Liver (tissue), 9 donors: ENCODE results near the gene NLRP12. TPM values are rescaled to one million over a fixed set of nuclear protein-coding genes. Genes with fewer than 3 reads are reported as not detected.

Experiments
- DNase-seq: peaks from one replicate; pipeline ENCODE4 v3.0.0-alpha.2; 2017; ENCODE audit warnings: low spot score
- H3K27ac ChIP-seq, 2 donors: one replicate each; pipeline ENCODE4 v1.7.0; 2013; ENCODE audit warnings: inconsistent platforms in 2 of 2, low read length in 2 of 2, control low read depth in 1 of 2, low read depth in 1 of 2, mild to moderate bottlenecking in 1 of 2
- H3K27me3 ChIP-seq, 4 donors: one replicate each; pipeline versions ENCODE4 v1.6.1 to v1.7.0; 2013; ENCODE audit warnings: low read length in 3 of 4, inconsistent platforms in 1 of 4, mild to moderate bottlenecking in 1 of 4, moderate library complexity in 1 of 4; ENCODE audit not compliant: control insufficient read depth in 4 of 4, insufficient read depth in 4 of 4
- H3K36me3 ChIP-seq, 4 donors: one replicate each; pipeline versions ENCODE4 v1.6.1 to v1.7.0; 2013; ENCODE audit warnings: low read length in 3 of 4, mild to moderate bottlenecking in 3 of 4, low read depth in 1 of 4, moderate library complexity in 1 of 4; ENCODE audit not compliant: control insufficient read depth in 4 of 4, insufficient read depth in 3 of 4
- H3K4me1 ChIP-seq, 4 donors: one replicate each; pipeline versions ENCODE4 v1.6.1 to v1.7.0; 2013; ENCODE audit warnings: low read length in 3 of 4, mild to moderate bottlenecking in 3 of 4, moderate library complexity in 1 of 4; ENCODE audit not compliant: control insufficient read depth in 4 of 4, insufficient read depth in 4 of 4
- H3K4me3 ChIP-seq, 3 donors: one replicate each; pipeline versions ENCODE4 v1.6.1 to v1.7.0; 2013; ENCODE audit warnings: low read length in 3 of 3, control low read depth in 1 of 3, low read depth in 1 of 3, mild to moderate bottlenecking in 1 of 3
- H3K9ac ChIP-seq, 2 donors: one replicate each; pipeline ENCODE4 v1.7.0; 2013; ENCODE audit warnings: low read length in 2 of 2, mild to moderate bottlenecking in 2 of 2, moderate library complexity in 2 of 2, control low read depth in 1 of 2, low read depth in 1 of 2
- H3K9me3 ChIP-seq, 4 donors: one replicate each; pipeline versions ENCODE4 v1.6.1 to v1.7.0; 2013; ENCODE audit warnings: low read length in 3 of 4; ENCODE audit not compliant: control insufficient read depth in 4 of 4
- FOXA1 ChIP-seq: IDR thresholded peaks from 2 replicates; pipeline ENCODE4 v1.6.1; 2016; ENCODE audit warnings: antibody characterized with exemption
- RAD21 ChIP-seq, 2 donors: IDR thresholded peaks; 2 replicates each; pipeline ENCODE4 v1.6.1; 2016; ENCODE audit warnings: antibody characterized with exemption in 2 of 2, mild to moderate bottlenecking in 2 of 2
- WGBS: extraction: QIAGEN DNeasy Blood & Tissue Kit; methylation state at CpG from one replicate; pipeline ENCODE4 v1.1.7; 2013; 5-methylcytosine and 5-hydroxymethylcytosine counted together
- polyA plus RNA-seq, 2 donors: library from polyadenylated mRNA; stranded (reverse) in 1 of 2; unstranded in 1 of 2; fragments of 200-250 nt in 1 of 2; fragments of >200 nt in 1 of 2; fragmentation: Nextera tagmentation in 1 of 2; extraction: Ambion mirVana in 1 of 2; gene quantifications; one replicate each; pipeline versions ENCODE4 v1.2.1 to v1.2.3, GENCODE V29; 2013 to 2015
- total RNA-seq, 2 donors: library from RNA; depleted of rRNA; stranded (reverse); fragments of >200 nt; gene quantifications; one replicate each; pipeline ENCODE4 v1.2.3, GENCODE V29; 2014
- TF ChIP-seq, protein P1 (sequence below): IDR thresholded peaks from 2 replicates; pipeline ENCODE4 v1.6.1; 2016; ENCODE audit warnings: antibody characterized with exemption
- TF ChIP-seq, protein P2 (sequence below): IDR thresholded peaks from 2 replicates; pipeline ENCODE4 v1.6.1; 2016; ENCODE audit warnings: antibody characterized with exemption
- TF ChIP-seq, protein P3 (sequence below): IDR thresholded peaks from 2 replicates; pipeline ENCODE4 v1.6.1; 2016; ENCODE audit warnings: antibody characterized with exemption, mild to moderate bottlenecking
- donor health status: healthy.
- donor health status: healthy.
- donor health status: healthy.
- donor health status: healthy.
- donor health status: healthy.

The NLRP12 gene, protein sequence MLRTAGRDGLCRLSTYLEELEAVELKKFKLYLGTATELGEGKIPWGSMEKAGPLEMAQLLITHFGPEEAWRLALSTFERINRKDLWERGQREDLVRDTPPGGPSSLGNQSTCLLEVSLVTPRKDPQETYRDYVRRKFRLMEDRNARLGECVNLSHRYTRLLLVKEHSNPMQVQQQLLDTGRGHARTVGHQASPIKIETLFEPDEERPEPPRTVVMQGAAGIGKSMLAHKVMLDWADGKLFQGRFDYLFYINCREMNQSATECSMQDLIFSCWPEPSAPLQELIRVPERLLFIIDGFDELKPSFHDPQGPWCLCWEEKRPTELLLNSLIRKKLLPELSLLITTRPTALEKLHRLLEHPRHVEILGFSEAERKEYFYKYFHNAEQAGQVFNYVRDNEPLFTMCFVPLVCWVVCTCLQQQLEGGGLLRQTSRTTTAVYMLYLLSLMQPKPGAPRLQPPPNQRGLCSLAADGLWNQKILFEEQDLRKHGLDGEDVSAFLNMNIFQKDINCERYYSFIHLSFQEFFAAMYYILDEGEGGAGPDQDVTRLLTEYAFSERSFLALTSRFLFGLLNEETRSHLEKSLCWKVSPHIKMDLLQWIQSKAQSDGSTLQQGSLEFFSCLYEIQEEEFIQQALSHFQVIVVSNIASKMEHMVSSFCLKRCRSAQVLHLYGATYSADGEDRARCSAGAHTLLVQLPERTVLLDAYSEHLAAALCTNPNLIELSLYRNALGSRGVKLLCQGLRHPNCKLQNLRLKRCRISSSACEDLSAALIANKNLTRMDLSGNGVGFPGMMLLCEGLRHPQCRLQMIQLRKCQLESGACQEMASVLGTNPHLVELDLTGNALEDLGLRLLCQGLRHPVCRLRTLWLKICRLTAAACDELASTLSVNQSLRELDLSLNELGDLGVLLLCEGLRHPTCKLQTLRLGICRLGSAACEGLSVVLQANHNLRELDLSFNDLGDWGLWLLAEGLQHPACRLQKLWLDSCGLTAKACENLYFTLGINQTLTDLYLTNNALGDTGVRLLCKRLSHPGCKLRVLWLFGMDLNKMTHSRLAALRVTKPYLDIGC
- total RNA-seq (1 to 10 TPM in 1 of 2 donors, under 1 TPM in 1; 0.98 to 1.8 TPM), polyA plus RNA-seq (under 1 TPM; 0.10 to 0.18 TPM)

DNA sequence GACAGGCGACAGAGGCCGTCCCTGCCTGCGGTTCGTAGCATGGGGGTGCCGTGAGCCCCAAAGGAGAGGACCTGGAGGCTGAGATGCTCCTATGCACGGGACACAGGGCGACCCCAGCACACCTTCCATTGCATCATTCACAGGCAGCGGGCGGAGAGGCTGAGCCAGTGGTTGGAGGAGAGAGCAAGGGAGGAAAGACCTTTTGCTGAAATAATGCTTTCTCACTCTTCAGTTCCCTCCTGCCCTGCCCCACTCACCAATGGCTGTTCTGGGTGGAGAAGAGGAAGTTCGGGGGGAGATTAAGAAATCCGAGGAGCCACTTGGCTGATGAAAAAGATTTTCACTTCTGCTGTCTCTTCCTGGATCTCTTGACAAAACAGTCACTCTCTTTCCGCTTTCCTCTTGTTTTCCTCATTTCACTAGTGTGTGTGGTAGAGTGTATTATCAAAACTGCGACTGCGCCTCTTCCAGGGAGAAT lies at the start of gene NLRP12:
Gene NLRP12, minus strand, starts transcription at position 181 of the 478 bp plus-strand sequence. Its CDS starts 140 bp downstream, at position 41.
- 58% methylated on average over 14 of the region's 14 CpGs for WGBS
- Histone ChIP-seq H3K4me3 (no peak within 1 kb of the TSS), H3K9ac (no peak within 1 kb of the TSS), H3K9me3 (no peaks in the 10 kb centered on the region), H3K27me3 (no peaks in the 10 kb centered on the region), H3K36me3 (no peaks in the 10 kb centered on the region), H3K27ac (peak within 1 kb of the TSS in 1 of 2 donors; percentile 71), H3K4me1 (no peaks in the 10 kb centered on the region)
- DNase-seq, result no peak
- TF ChIP-seq RAD21 (IDR thresholded peaks at IDR 0.05) (no peak), FOXA1 (no peak)
- TF ChIP-seq, protein P1, sequence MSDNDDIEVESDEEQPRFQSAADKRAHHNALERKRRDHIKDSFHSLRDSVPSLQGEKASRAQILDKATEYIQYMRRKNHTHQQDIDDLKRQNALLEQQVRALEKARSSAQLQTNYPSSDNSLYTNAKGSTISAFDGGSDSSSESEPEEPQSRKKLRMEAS, result peak; percentile 62

DNA sequence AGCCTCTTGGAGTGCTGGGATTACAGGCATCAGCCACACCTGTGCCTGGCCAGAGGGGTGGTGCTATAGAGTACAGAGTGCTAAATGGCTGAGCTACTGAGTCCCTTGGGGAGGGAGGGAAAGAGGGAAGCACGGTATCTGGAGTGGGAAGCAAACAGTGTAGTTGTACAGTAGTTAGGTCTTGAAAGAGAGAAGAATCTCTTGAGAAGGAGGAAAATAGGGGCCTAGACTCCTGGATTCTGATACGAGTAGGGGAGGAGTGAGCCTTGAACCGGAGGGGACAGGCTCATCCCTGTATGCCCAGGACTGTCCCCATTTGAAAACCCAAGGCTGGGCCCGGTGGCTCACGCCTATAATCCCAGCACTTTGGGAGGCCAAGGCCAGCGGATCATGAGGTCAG lies 48.6 kb upstream of the NLRP12 start:
- Histone ChIP-seq H3K9ac (no peak overlapping the region), H3K4me3 (no peak overlapping the region), H3K27me3 (no peaks in the 10 kb centered on the region), H3K4me1 (peaks cover 0 to 18% (median 8%) of the 10 kb centered on the region in 4 donors), H3K9me3 (no peaks in the 10 kb centered on the region), H3K27ac (no peak overlapping the region), H3K36me3 (peaks cover 3 to 15% (median 9%) of the 10 kb centered on the region in 4 donors)
- 94% methylated on average over 6 of the region's 6 CpGs for WGBS
- no peak for DNase-seq
- TF ChIP-seq FOXA1, result no peak
- TF ChIP-seq RAD21 (IDR thresholded peaks at IDR 0.05), result no peak
- TF ChIP-seq, protein P2, sequence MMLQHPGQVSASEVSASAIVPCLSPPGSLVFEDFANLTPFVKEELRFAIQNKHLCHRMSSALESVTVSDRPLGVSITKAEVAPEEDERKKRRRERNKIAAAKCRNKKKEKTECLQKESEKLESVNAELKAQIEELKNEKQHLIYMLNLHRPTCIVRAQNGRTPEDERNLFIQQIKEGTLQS, result no peak

DNA sequence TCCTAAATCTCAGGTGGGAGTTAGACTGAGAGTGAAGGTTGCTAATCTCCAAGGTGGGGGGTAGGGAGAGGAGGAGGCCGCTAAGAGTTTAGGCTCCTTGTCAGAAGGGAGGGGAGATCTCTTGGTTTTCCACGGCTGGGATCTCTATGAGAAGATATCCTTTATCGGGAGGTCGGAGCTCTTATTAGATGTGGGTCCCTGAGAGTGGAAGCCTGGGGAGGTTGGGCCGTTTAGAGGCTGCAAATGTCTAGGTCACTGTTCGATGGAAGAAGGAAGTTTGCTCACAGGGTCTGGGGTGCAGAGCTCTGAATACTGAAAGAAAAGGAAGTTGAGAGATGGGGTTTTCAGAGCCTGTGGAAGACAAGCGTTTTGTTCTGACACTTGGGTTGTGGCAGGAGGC lies 47.3 kb upstream of the NLRP12 start:
- DNase-seq, result no peak
- no peaks in the 10 kb centered on the region for H3K9me3 ChIP-seq
- no peak overlapping the region for H3K4me3 ChIP-seq
- H3K27ac ChIP-seq, result peak overlapping the region in 1 of 2 donors; percentile 54
- H3K36me3 ChIP-seq, result peaks cover 3 to 15% (median 9%) of the 10 kb centered on the region in 4 donors
- no peak overlapping the region for H3K9ac ChIP-seq
- TF ChIP-seq, protein P3, sequence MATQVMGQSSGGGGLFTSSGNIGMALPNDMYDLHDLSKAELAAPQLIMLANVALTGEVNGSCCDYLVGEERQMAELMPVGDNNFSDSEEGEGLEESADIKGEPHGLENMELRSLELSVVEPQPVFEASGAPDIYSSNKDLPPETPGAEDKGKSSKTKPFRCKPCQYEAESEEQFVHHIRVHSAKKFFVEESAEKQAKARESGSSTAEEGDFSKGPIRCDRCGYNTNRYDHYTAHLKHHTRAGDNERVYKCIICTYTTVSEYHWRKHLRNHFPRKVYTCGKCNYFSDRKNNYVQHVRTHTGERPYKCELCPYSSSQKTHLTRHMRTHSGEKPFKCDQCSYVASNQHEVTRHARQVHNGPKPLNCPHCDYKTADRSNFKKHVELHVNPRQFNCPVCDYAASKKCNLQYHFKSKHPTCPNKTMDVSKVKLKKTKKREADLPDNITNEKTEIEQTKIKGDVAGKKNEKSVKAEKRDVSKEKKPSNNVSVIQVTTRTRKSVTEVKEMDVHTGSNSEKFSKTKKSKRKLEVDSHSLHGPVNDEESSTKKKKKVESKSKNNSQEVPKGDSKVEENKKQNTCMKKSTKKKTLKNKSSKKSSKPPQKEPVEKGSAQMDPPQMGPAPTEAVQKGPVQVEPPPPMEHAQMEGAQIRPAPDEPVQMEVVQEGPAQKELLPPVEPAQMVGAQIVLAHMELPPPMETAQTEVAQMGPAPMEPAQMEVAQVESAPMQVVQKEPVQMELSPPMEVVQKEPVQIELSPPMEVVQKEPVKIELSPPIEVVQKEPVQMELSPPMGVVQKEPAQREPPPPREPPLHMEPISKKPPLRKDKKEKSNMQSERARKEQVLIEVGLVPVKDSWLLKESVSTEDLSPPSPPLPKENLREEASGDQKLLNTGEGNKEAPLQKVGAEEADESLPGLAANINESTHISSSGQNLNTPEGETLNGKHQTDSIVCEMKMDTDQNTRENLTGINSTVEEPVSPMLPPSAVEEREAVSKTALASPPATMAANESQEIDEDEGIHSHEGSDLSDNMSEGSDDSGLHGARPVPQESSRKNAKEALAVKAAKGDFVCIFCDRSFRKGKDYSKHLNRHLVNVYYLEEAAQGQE, result no peak
- no peaks in the 10 kb centered on the region for H3K27me3 ChIP-seq
- WGBS, result 74% methylated on average over 7 of the region's 7 CpGs
- H3K4me1 ChIP-seq, result peaks cover 0 to 18% (median 8%) of the 10 kb centered on the region in 4 donors
